Fibroblast of skin of left biceps (primary cell): ENCODE measurements around the gene CREBRF.
"Not testable (repeated sequence)": the region's sequence is repeated elsewhere in the genome, so short reads cannot be mapped to it uniquely, and the experiment has no call there.

Source experiments
- DNase-seq, 2 experiments: peaks; one replicate each; pipeline ENCODE4 v3.0.0-alpha.2; 2013; ENCODE audit warnings: low read depth in 2 of 2

CREBRF gene

DNA sequence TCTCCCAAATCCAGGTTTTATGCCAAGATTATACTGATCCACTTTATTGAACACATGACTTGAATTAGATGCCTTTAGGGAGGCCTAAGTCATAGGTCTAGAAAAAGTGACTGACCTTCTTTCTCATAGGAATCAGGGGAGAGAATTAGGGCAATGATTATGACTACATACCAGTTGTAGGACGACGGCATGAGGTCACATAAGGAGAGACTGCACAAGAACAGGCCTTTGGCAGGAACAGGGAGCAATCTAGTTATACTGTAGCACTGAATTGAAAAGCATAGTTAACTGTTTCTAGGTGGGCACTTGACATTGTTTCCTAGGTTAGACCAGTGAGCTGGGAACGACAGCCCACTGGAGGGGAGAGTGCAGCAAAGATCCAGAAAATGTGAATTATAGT lies 22.7 kb downstream of the CREBRF start:
- DNase-seq = no peak

DNA sequence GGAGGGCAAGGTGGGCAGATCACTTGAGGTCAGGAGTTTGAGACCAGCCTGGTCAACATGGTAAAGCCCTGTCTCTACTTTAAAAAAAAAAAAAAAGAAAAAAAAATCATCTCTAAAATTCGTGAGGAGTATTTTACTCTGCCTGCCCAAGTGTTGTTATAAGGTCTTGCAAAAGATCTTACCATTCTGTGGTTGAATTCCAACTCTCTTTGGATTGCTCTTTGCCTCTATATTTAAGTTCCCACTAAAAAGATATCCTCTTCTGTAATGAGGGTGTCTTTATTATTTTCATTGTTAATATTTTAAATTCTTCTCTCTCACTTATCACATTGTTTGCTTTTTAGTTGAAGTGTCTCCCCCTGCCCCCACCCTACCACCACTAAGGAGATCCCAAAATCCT lies 33.4 kb downstream of the CREBRF start:
- no peak for DNase-seq

DNA sequence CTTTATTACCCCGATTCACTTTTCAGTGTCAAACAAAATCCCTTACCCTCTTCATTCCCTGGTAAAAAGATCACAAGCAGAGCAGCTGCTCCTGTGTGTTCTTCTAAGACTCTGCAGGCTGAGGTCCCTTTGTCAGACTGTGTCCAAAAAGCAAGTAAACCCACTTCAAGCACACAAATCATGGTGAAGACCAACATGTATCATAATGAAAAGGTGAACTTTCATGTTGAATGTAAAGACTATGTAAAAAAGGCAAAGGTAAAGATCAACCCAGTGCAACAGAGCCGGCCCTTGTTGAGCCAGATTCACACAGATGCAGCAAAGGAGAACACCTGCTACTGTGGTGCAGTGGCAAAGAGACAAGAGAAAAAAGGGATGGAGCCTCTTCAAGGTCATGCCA lies 34.5 kb downstream of the CREBRF start:
- no peak for DNase-seq

DNA sequence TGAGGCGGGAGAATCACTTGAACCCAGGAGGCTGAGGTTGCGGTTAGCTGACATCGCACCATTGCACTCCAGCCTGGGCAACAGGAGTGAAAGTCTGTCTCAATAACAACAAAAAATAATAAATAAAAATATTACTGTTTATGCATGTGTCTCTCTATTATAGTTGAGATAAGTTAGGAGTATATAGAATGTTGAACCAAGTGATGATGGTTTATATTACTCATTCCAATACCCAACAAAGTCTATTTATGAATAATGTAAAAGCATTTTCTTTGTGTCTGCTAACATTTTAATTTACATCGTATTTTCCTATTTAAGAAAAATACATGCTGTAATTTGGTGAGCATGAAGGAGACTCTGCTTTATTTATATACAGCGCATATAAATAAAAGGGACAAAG lies 35.8 kb downstream of the CREBRF start:
- no peak for DNase-seq

GRCh38 chr5:173093606-173094005 lies 37.5 kb downstream of the CREBRF start:
- no peak for DNase-seq

- DNase-seq = peak; percentile 63 to 66
These were observed 38.0 kb downstream of the CREBRF start for GRCh38 chr5:173094012-173094661.

- no peak for DNase-seq
These were observed 42.6 kb downstream of the CREBRF start for GRCh38 chr5:173098787-173099186.

DNA sequence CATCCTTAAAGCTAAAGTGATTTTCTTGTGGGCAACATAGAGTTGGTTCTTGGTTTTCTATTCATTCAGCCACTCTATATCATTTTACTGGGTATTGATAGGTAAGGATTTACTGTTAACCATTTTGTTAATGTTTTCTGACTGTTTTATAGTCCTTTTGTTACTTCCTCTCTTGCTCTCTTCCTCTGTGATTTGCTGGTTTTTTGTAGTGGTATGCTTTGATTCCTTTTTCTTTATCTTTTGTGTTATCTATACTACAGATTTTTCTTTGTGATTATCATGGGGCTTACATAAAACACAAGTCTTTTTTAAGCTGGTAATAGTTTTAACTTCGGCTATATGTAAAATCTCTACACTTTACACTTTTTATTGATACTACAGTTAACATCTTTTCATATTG lies 43.3 kb downstream of the CREBRF start:
- no peak for DNase-seq

GRCh38 chr5:173101245-173101644 lies 45.1 kb downstream of the CREBRF start:
- DNase-seq = no peak

DNA sequence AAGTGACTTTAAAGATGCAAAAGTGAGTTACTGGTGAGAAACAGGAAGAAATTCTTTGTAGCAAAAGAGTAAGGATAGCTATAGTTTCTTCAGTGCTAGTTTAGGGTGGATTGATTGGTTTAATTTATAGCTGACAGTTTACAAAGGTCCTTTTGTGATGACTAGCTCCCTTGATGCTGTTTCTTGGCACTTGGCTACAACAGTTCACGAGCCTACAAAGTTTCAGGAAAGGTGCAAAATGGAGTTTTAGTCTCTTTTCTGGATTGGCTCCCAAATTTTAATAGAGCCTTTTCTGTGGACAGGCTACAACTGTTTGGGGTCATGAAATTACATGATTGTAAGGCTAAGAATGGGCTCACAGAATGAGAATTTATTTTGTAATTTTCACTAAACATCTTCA lies 47.3 kb downstream of the CREBRF start:
- DNase-seq = no peak

- no peak for DNase-seq
These were observed 52.8 kb downstream of the CREBRF start for GRCh38 chr5:173108914-173109313.

GRCh38 chr5:173114536-173114935 lies 58.4 kb downstream of the CREBRF start:
- DNase-seq = no peak

DNA sequence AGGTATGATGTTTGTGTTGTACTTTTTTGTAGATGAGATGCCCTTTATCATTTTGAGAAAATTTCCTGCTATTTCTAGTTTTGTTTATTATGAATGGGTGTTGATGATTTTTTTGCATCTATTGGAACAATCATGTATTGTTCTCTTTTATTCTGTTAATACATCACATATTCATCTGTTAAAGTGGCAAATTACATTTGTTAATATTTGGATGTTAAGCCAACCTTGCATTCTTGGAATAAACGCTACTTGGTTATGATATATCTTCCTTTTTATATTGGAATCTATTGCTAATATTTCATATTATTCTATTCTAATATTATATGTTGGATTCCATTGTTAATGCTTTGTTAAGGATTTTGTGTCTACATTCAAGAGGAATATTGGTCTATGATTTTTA lies 63.6 kb downstream of the CREBRF start:
- no peak for DNase-seq

GRCh38 chr5:173123416-173123815 lies 67.3 kb downstream of the CREBRF start:
- DNase-seq = no peak

- not testable (repeated sequence) for DNase-seq
These were observed 76.0 kb downstream of the CREBRF start for GRCh38 chr5:173132166-173132565.

GRCh38 chr5:173138707-173139106 lies 82.6 kb downstream of the CREBRF start:
- no peak for DNase-seq

GRCh38 chr5:173139631-173140030 lies 83.5 kb downstream of the CREBRF start:
- no peak for DNase-seq

DNA sequence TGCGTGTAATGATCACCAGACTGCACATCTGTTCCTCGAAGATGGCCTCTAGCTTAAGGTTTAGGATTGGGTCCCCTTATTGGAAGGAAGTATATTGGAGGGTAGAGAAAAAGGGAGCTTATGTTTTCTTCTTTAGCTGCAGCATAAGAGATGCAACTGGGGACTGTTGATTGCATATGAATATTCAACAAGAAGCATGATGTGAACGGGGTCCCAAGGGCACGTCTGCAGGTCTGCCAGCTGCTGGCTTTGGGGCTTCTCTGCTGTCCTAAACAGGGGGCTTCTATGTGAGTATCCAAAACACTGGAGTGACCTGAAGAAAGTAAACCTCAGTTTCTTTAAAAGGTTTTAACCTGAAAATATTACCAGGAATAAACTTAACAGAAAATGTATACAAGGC lies 84.6 kb downstream of the CREBRF start:
- DNase-seq = no peak

- DNase-seq = no peak
These were observed 87.4 kb downstream of the CREBRF start for GRCh38 chr5:173143567-173143966.

DNA sequence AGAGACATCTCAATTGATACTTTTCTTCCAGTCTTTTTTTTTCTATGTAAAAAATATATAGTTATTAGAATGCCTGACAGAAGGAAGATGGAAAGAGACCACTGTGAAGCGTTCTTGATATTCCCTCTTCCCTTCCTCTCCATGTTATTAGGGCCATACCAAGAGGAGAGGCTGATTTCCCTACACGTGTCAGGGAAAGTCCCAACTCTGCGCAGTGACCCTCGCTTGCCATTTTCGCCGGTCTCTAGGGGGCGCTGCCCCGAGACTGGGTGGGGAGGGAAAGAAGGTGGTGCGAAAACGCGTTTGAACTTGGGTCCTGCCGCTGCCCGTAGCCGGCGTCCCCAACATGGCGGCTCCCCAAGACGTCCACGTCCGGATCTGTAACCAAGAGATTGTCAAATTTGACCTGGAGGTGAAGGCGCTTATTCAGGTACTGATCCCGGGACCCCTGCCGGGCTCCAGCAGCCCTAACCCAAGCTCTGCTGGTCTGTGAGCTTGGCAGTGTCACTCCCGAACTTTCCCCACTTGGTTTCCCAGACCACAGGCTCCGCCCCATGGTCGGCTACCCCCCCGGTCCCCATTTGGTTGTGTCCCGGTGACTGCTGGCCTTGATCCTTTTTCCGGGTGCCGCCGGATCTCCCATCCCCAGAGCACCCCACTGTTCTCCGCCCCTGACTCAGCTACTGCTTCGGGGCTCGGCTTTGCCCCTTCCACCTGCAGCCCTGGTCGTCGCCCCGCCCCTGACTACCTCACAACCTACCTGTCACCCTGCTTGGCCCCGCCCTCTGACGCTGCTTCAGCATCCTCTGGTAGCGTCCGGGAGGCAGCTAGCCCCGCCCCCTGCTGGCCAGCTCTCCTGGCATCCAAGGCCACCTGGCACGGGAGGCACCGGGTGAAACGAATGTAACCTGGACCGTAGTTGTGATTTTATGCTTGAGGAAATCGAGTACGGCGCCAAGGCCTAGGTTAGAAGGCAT lies 88.3 kb downstream of the CREBRF start, which contains the start of gene BNIP1:
TSS of gene BNIP1 (plus strand) at position 332 of the 977 bp plus-strand sequence. CDS start at position 347, 15 bp downstream.
- peak; percentile 85 for DNase-seq

GRCh38 chr5:173148354-173148753 lies 92.2 kb downstream of the CREBRF start:
- no peak for DNase-seq

- no peak for DNase-seq
These were observed 96.4 kb downstream of the CREBRF start for GRCh38 chr5:173152547-173152946.

DNA sequence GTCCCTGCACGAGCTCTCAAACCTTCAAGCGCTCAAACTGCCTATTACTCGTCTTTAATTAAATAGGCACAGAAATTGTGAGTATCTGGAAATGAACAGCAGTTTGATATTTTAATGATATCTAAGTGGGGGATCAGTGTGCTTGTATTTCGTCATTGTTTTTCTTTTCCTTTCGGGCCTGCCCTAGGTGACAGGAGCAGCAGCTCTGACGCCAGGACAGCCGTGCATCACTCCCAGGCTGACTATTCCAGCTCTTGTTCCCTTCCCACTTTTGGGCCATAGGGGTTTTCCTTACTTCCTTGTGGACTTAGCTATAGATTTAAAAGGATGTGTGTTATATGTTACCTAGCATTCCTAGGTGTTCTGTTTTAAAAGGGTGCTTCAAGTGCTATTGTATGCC lies 97.7 kb downstream of the CREBRF start:
- no peak for DNase-seq
